ENCODE measurements around the gene APOA4. TPM values are rescaled to one million over a fixed set of nuclear protein-coding genes. Genes with fewer than 3 reads are reported as not detected.

Gene APOA4
- total RNA-seq, 4 donors from 2014 or later = not detected

GRCh38 chr11:116788534-116788933 lies 34.6 kb downstream of the APOA4 start:
- no peak for DNase-seq
- H3K9me3 ChIP-seq = no peaks in the 10 kb centered on the region
- H3K4me1 ChIP-seq = peaks cover 7 to 10% of the 10 kb centered on the region in 2 donors
- peak overlapping the region; percentile 68 to 79 for H3K27ac ChIP-seq
- no peaks in the 10 kb centered on the region for H3K36me3 ChIP-seq
- H3K4me3 ChIP-seq = peak overlapping the region; percentile 76 to 99
- intact Hi-C loops (cut with DNase I; ENCODE audit: low total_unique reads) = loop anchor here (10.0 kb wide), 1 partner anchor 316 kb away; no protein-coding TSS in a partner anchor
- TF ChIP-seq POLR2A (IDR thresholded peaks at IDR 0.05) = no peak
- TF ChIP-seq, protein P1, sequence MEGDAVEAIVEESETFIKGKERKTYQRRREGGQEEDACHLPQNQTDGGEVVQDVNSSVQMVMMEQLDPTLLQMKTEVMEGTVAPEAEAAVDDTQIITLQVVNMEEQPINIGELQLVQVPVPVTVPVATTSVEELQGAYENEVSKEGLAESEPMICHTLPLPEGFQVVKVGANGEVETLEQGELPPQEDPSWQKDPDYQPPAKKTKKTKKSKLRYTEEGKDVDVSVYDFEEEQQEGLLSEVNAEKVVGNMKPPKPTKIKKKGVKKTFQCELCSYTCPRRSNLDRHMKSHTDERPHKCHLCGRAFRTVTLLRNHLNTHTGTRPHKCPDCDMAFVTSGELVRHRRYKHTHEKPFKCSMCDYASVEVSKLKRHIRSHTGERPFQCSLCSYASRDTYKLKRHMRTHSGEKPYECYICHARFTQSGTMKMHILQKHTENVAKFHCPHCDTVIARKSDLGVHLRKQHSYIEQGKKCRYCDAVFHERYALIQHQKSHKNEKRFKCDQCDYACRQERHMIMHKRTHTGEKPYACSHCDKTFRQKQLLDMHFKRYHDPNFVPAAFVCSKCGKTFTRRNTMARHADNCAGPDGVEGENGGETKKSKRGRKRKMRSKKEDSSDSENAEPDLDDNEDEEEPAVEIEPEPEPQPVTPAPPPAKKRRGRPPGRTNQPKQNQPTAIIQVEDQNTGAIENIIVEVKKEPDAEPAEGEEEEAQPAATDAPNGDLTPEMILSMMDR (IDR thresholded peaks at IDR 0.05) = no peak
- no peaks in the 10 kb centered on the region for H3K27me3 ChIP-seq

DNA sequence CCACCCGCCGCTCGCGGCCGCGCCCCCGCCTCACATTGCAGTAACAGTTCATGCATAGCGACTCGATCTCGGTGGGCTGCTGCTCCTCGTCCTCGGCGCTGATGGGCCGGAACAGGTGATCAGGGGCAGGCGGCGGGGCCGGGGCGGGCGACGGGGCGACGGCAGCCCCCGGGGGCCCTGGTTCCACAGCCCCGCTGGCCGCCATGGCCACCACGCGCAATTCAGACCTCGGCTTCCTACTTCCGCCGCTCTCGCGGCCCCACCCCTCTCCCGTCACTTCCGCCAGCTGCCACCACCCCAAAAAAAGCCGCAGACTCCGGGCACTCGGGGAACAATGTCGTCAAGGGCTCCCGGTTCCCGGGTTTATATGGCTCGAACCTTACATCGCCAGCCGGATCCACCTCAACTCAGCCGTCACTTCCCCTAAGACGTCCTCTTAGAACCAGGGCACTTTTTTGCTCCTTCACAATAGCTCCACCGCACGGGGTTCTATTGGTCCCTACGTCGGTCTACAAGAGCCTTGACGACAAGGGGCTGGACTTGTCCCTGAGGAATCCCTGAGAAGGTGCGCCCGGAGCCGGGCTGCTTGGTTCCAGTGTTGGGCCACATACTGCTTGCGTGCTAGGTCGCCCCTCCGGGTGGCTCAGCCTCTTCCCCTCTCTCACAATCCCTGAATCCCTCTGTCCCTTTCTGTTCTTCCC lies 35.2 kb downstream of the APOA4 start, which contains the start of gene ZPR1:
TSS of gene ZPR1 (minus strand) at position 238 of the 701 bp plus-strand sequence. CDS start at position 205, 33 bp downstream.
- TF ChIP-seq, protein P1 (IDR thresholded peaks at IDR 0.05) = peak in 1 of 4 experiments; percentile 16
- peak; percentile 33 to 58 for TF ChIP-seq POLR2A (IDR thresholded peaks at IDR 0.05)
- no peaks in the 10 kb centered on the region for H3K36me3 ChIP-seq
- peak within 1 kb of the TSS; percentile 68 to 79 for H3K27ac ChIP-seq
- peaks cover 7 to 10% of the 10 kb centered on the region in 2 donors for H3K4me1 ChIP-seq
- no peaks in the 10 kb centered on the region for H3K27me3 ChIP-seq
- peak; percentile 77 to 83 for DNase-seq
- H3K9me3 ChIP-seq = no peaks in the 10 kb centered on the region
- intact Hi-C loops (cut with DNase I; ENCODE audit: low total_unique reads) = loop anchor here (10.0 kb wide), 1 partner anchor 317 kb away; no protein-coding TSS in a partner anchor
- peak within 1 kb of the TSS; percentile 76 to 99 for H3K4me3 ChIP-seq

- peak overlapping the region; percentile 76 to 99 for H3K4me3 ChIP-seq
- H3K9me3 ChIP-seq = no peaks in the 10 kb centered on the region
- no peaks in the 10 kb centered on the region for H3K36me3 ChIP-seq
- no peaks in the 10 kb centered on the region for H3K27me3 ChIP-seq
- H3K27ac ChIP-seq = peak overlapping the region; percentile 68 to 79
- no peak for DNase-seq
- peaks cover 7 to 10% of the 10 kb centered on the region in 2 donors for H3K4me1 ChIP-seq
- intact Hi-C loops (cut with DNase I; ENCODE audit: low total_unique reads) = loop anchor here (10.0 kb wide), 1 partner anchor 317 kb away; no protein-coding TSS in a partner anchor
- TF ChIP-seq POLR2A (IDR thresholded peaks at IDR 0.05) = no peak
- TF ChIP-seq, protein P1 (IDR thresholded peaks at IDR 0.05) = no peak
Measured at GRCh38 chr11:116787436-116787785, 35.7 kb downstream of the APOA4 start.

- H3K9me3 ChIP-seq = no peaks in the 10 kb centered on the region
- H3K4me3 ChIP-seq = peak overlapping the region; percentile 76 to 99
- no peak for TF ChIP-seq POLR2A (IDR thresholded peaks at IDR 0.05)
- TF ChIP-seq, protein P1 (IDR thresholded peaks at IDR 0.05) = no peak
- no peak for DNase-seq
- intact Hi-C loops (cut with DNase I; ENCODE audit: low total_unique reads) = loop anchor here (10.0 kb wide), 1 partner anchor 318 kb away; no protein-coding TSS in a partner anchor
- peaks cover 7 to 10% of the 10 kb centered on the region in 2 donors for H3K4me1 ChIP-seq
- no peak overlapping the region for H3K27ac ChIP-seq
- no peaks in the 10 kb centered on the region for H3K27me3 ChIP-seq
- H3K36me3 ChIP-seq = no peaks in the 10 kb centered on the region
Measured at GRCh38 chr11:116786966-116787365, 36.1 kb downstream of the APOA4 start.

DNA sequence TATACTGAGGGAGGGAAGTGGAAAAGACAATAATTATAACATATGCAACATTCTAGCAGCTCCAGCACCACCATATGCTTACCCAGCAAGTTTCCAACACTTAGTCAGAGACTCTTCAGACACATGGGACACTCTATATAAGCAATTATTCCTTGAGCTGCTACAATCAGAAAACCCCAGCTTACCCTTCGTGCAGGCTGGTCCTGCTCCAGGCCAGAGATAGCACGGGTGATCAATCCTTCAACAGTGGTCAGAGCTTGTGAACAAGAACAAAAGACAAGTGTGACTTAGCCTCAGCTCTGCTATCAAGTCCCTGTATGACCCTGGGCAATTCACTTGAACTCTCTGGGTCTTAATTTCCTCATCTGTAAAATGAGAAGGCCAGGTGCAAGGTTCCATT lies 36.8 kb downstream of the APOA4 start:
- Histone ChIP-seq H3K36me3 (no peaks in the 10 kb centered on the region), H3K27ac (no peak overlapping the region), H3K4me1 (peaks cover 7 to 10% of the 10 kb centered on the region in 2 donors), H3K27me3 (no peaks in the 10 kb centered on the region), H3K4me3 (no peak overlapping the region), H3K9me3 (no peaks in the 10 kb centered on the region)
- intact Hi-C loops (cut with DNase I; ENCODE audit: low total_unique reads) = loop anchor here (10.0 kb wide), 1 partner anchor 318 kb away; no protein-coding TSS in a partner anchor
- no peak for DNase-seq
- no peak for TF ChIP-seq POLR2A (IDR thresholded peaks at IDR 0.05)
- TF ChIP-seq, protein P1 (IDR thresholded peaks at IDR 0.05) = no peak

All from uterus (tissue), 4 donors.